Osteoblast (primary cell): ENCODE measurements around the gene CCNO. TPM values are rescaled to one million over a fixed set of nuclear protein-coding genes. Genes with fewer than 3 reads are reported as not detected.

Source experiments
- DNase-seq: peaks from one replicate; pipeline ENCODE4 v3.0.0; 2011; ENCODE audit warnings: low spot score, mixed read lengths; ENCODE audit not compliant: insufficient read length; ENCODE audit errors: missing footprints
- H2AFZ ChIP-seq: 2 replicates; pipeline ENCODE4 v1.6.0; 2011; ENCODE audit warnings: mild to moderate bottlenecking, low read length
- H3K27ac ChIP-seq: 2 replicates; pipeline ENCODE4 v1.5.1; 2011; ENCODE audit warnings: mild to moderate bottlenecking, low read depth, low read length, moderate library complexity
- H3K27me3 ChIP-seq: 2 replicates; pipeline ENCODE4 v1.6.0; 2012; ENCODE audit warnings: mild to moderate bottlenecking, control low read depth, inconsistent platforms, low read length, moderate library complexity; ENCODE audit not compliant: insufficient read depth
- H3K36me3 ChIP-seq: 2 replicates; pipeline ENCODE4 v1.5.1; 2011; ENCODE audit warnings: mild to moderate bottlenecking, low read length, control low read depth, moderate library complexity; ENCODE audit not compliant: insufficient read depth
- H3K4me1 ChIP-seq: 2 replicates; pipeline ENCODE4 v1.5.1; 2011; ENCODE audit warnings: mild to moderate bottlenecking, low read length, control low read depth, moderate library complexity; ENCODE audit not compliant: insufficient read depth
- H3K4me2 ChIP-seq: 2 replicates; pipeline ENCODE4 v1.6.0; 2011; ENCODE audit warnings: mild to moderate bottlenecking, low read length; ENCODE audit not compliant: insufficient read depth
- H3K4me3 ChIP-seq: fragments of 200-600 bp; sonication (generic); 3 replicates; pipeline ENCODE4 v1.5.1; 2012; ENCODE audit warnings: mild to moderate bottlenecking, low read length, inconsistent platforms; ENCODE audit not compliant: insufficient read depth
- H3K79me2 ChIP-seq: 2 replicates; pipeline ENCODE4 v1.6.0; 2012; ENCODE audit warnings: mild to moderate bottlenecking, low read length, control low read depth, inconsistent platforms; ENCODE audit not compliant: insufficient read depth
- H3K9me3 ChIP-seq: 2 replicates; pipeline ENCODE4 v1.5.1; 2011; ENCODE audit warnings: low read depth, low read length, control low read depth
- H4K20me1 ChIP-seq: 2 replicates; pipeline ENCODE4 v1.6.0; 2012; ENCODE audit warnings: mild to moderate bottlenecking, low read length, control low read depth; ENCODE audit not compliant: insufficient read depth
- total RNA-seq: library from RNA; depleted of rRNA; stranded (reverse); fragments of >200 nt; gene quantifications from 2 replicates; pipeline ENCODE4 v1.2.3, GENCODE V29; 2012
- TF ChIP-seq, protein P1 (sequence below): IDR thresholded peaks from 2 replicates; pipeline ENCODE4 v1.5.1; 2011; ENCODE audit warnings: mild to moderate bottlenecking, low read depth, low read length, moderate library complexity; ENCODE audit errors: extremely low read depth

CCNO gene
- total RNA-seq, 1 donor: 1.4 TPM

DNA sequence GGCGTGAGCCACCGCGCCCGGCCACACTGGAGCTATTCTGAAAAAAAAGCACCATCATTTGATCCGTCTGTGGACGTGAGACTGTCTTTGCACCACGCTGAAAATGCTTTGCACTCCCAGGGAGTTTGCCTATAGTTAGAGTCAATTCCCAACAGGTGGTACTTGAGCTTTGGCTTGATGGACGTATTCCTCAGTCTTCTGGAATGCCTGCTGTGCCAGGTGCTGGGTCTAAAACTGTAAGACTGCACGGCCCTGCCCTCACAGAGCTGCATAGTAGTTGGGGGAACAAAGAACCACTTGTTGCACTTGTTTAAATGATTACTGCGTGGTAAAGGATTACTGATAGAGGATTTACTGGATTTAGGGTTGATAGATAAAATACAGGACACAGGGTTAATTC, 3.4 kb upstream of the CCNO start:
- Histone ChIP-seq H3K79me2 (no peaks in the 10 kb centered on the region), H3K4me3 (no peak overlapping the region), H3K27ac (no peak overlapping the region), H3K36me3 (no peaks in the 10 kb centered on the region), H3K9me3 (no peaks in the 10 kb centered on the region), H3K27me3 (peaks cover 17% of the 10 kb centered on the region), H3K4me2 (no peak overlapping the region), H3K4me1 (peaks cover 13% of the 10 kb centered on the region), H4K20me1 (no peaks in the 10 kb centered on the region), H2AFZ (no peak overlapping the region)
- TF ChIP-seq, protein P1, sequence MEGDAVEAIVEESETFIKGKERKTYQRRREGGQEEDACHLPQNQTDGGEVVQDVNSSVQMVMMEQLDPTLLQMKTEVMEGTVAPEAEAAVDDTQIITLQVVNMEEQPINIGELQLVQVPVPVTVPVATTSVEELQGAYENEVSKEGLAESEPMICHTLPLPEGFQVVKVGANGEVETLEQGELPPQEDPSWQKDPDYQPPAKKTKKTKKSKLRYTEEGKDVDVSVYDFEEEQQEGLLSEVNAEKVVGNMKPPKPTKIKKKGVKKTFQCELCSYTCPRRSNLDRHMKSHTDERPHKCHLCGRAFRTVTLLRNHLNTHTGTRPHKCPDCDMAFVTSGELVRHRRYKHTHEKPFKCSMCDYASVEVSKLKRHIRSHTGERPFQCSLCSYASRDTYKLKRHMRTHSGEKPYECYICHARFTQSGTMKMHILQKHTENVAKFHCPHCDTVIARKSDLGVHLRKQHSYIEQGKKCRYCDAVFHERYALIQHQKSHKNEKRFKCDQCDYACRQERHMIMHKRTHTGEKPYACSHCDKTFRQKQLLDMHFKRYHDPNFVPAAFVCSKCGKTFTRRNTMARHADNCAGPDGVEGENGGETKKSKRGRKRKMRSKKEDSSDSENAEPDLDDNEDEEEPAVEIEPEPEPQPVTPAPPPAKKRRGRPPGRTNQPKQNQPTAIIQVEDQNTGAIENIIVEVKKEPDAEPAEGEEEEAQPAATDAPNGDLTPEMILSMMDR: no peak
- no peak for DNase-seq

DNA sequence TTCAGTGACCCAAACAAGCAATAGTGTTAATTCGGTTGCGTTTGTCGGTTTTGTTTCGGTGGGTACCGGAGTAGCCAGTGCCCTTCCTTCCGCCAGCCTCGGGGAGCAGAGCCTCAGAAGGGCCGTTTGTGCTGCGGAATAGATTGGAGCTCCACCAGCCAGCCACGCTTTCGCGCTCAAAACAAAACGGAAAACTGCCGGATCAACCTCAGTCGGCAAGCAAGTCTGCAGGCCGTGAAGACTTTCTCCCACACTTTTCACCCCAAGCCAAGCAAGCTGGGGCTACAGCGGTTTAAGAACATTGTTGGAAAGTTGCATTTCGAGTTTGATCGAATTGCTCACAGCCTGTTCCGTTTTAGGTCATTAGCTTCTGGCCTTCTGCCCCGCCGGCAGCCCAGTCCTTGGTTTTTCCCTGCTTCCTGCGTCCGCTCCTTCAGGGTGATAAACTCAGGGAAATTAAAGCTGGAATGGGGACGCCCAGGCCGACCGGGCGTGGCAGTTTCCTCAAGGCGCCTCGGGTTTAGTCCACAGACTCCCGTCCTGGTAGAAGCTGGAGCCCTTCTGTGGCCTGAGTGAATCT, 803 bp upstream of the CCNO start:
- Histone ChIP-seq H4K20me1 (no peaks in the 10 kb centered on the region), H2AFZ (peak overlapping the region; percentile 93), H3K9me3 (no peaks in the 10 kb centered on the region), H3K27me3 (peaks cover 41% of the 10 kb centered on the region), H3K79me2 (no peaks in the 10 kb centered on the region), H3K36me3 (no peaks in the 10 kb centered on the region), H3K27ac (no peak overlapping the region), H3K4me3 (peak overlapping the region; percentile 78), H3K4me2 (peak overlapping the region; percentile 91), H3K4me1 (peaks cover 17% of the 10 kb centered on the region)
- DNase-seq: peak; percentile 81
- TF ChIP-seq, protein P1: no peak

DNA sequence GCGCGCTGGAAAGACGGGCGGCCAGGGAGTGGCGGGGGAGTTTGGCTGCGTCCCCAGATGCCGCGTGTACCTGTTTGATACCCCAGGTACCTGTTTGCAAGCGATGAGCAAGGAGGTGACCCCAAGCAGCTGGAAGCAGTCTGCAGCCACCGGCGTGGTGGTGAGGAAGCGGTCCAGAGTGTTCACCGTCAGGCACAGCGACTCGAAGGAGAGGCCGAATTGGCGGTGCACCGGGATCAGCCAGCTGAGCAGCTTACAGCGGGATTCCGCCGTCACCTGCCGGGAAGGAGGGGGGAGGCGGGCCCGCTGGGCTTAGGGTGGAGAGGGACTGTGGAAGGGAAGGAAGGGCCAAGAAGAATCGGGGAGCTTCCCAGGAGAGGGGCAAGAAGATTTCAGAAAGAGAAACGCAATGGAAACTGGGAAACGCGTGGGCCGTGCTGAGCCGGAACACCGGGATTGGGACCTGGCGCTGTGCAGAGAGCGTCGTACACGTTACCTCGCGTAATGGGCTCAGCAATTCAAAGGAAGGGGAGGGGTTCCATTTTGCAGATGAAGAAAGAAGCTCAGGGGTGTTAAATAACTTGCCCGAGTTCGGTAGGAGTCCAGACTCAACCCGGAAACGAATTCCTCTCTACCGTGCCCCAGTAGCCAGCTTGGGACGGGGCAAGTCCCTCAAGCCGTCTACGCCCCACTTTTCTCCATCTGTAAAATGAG, 980 bp downstream of the CCNO start:
- Histone ChIP-seq H3K4me2 (peak overlapping the region; percentile 91), H3K4me3 (peak overlapping the region; percentile 78), H3K4me1 (peaks cover 21% of the 10 kb centered on the region), H3K9me3 (no peaks in the 10 kb centered on the region), H3K36me3 (no peaks in the 10 kb centered on the region), H3K27me3 (peaks cover 57% of the 10 kb centered on the region), H2AFZ (peak overlapping the region; percentile 75), H3K79me2 (no peaks in the 10 kb centered on the region), H3K27ac (no peak overlapping the region), H4K20me1 (no peaks in the 10 kb centered on the region)
- TF ChIP-seq, protein P1: no peak
- DNase-seq: peak; percentile 92

DNA sequence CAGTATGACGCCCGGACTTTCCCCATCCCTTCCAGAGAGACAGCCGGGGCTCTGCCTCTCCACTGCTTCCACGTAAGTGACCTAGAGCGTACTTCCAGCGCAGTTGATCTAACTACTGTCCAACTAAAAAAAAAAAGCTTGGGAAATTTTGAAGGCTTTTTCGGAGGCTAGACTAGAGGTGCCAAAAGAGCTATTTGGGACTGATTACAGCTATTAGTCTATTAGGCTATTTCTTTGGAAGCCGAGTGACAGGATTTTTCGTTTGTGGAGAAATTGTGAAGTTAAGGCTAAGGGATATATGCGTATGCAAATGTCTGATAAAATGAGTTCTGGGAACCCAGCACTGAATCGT, 1.5 kb downstream of the CCNO start:
- H3K27me3 ChIP-seq: peaks cover 57% of the 10 kb centered on the region
- H3K36me3 ChIP-seq: no peaks in the 10 kb centered on the region
- no peaks in the 10 kb centered on the region for H4K20me1 ChIP-seq
- no peaks in the 10 kb centered on the region for H3K79me2 ChIP-seq
- TF ChIP-seq, protein P1: no peak
- DNase-seq: peak; percentile 68
- H3K27ac ChIP-seq: no peak overlapping the region
- H3K4me2 ChIP-seq: peak overlapping the region; percentile 91
- H3K4me1 ChIP-seq: peaks cover 21% of the 10 kb centered on the region
- H2AFZ ChIP-seq: peak overlapping the region; percentile 75
- no peaks in the 10 kb centered on the region for H3K9me3 ChIP-seq
- H3K4me3 ChIP-seq: peak overlapping the region; percentile 78
